HG03025 (cell line): ENCODE results near the gene XRCC3.

Experiments
- ATAC-seq: cut with Tn5 transposase; IDR thresholded peaks from one replicate; pipeline ENCODE4 v1.9.1; 2021; ENCODE audit warnings: mild to moderate bottlenecking, moderate library complexity; ENCODE audit not compliant: unreplicated experiment, low FRiP score

XRCC3 gene

DNA sequence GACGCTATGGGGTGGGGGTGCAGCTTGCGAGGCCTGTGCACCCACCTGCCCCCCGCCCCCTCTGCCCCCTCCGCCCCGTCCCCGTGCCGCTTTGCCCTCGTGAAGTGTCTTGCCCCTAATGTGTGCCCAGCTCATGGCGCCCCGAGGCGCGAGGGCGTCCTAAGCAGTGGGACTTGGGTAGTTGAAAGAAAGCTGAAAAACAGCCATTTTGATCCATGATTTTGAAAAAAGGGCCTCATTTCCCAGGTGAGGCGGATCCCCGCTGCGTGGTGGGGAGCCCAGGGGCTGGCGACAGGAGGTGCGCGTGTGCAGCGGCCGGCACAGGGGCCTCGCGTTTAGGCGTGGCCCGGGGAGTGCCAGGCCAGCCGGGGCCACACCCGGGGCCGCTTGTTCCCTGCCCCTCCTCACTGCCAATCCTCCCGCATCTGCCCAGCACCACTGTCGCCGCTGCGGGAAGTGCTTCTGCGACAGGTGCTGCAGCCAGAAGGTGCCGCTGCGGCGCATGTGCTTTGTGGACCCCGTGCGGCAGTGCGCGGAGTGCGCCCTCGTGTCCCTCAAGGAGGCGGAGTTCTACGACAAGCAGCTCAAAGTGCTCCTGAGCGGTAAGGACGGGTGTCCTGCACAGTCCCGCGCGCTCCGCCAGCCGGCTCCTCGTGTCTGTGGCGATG, 12.2 kb upstream of the XRCC3 start:
- ATAC-seq = no peak

DNA sequence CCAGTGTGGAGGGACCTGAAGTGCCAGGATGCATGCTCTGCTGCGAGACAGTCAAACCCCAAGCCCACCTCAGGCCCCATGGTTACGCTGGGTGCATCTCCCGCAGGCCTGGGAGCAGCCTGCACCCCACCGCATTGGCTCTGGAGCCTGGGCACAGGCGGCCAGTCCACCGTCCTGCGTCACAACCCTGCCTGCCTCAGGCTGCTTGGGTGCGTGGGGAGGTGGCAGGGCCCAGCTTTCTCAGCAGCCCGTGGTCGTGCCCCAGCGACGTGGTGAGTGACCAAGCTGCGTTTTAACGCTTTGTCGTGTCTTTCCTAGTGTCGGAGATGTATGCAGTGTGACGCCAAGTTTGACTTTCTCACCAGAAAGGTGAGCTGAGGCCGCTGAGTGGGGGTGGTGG, 11.2 kb upstream of the XRCC3 start:
- ATAC-seq = no peak

DNA sequence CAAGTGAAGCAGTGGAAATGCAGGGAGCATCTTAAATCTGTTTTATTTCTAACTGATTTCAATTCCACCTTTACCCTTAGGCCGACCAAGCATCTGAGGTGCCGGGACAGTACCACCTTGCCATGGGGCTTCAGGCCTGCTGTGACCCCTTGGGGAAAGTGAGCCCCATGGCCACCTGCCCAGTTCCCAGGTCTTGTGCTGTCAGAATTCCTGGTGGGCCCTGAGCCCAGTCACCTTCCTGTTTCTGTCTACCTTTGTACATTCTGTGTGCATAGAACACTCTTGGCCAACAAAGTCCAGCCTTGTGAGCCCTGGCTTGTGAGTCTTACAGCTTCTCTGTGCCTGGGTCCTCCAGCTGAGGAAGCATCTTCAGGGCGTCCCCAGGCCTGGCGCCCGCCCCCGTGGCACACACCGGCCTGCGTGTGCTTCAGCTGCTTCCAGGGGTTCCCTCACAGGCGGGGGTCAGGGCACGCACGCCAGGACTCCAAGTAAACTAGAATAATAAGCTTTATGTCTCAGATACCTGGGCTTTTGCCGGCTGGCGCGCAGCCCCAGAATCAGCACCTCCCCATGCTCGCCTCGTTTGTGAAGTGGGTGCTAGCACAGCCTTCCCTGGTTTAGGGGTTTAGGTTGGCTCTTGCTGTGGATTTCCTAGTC, 10.6 kb upstream of the XRCC3 start:
- ATAC-seq = no peak

DNA sequence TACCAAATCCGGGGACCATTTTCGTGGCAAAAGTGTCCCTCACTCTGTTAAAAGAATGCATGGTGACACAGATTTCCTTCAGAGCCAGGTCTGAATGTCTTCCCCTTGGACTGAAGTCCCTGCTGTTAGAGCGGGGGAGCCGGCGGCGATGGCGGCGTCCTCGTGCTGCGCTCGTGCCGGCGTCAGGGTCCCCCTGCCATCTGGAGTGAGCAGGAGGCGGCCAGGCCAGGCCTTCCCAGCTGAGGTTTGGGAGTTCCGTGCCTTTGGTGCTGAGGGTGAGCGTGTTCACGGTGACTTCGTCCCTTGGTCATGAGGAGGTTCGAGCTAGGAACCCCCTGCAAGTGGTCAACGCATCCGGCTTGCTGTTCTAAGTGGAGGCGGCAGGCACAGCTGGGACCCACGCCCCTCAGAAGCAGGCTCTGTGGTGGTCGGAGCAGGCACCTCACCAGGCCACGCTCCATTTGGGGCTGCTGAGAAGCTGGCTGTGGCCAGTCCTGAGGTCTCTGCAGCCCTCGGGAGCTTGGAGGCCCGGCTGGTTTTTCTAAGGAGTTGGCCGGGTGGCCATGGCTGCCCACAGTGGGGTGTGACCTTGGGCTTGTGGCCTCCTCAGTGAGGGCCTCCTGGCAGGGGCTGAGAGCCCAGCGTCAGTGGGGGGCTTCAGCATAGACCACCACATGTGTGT, 9.9 kb upstream of the XRCC3 start:
- ATAC-seq = no peak

DNA sequence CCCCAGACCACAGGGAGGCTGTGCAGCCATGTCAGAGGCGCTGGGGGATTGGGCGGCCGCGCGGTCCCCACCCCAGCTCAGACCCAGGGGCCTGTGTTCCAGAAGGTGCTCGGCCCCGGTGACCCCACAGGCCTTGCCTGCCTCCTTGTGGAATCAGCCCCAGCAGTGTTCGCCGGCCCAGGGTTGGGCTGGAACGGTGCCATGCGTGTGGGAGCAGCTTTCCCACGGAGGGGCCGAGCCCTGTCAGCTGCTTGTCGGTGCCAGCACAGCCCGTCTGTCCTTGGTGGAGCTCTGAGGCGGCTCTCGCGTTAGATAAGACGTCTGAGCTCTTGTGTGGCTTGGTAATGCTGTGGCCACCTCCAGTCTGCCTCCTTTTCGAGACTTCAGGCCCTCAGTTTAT, 8.9 kb upstream of the XRCC3 start:
- ATAC-seq = no peak

DNA sequence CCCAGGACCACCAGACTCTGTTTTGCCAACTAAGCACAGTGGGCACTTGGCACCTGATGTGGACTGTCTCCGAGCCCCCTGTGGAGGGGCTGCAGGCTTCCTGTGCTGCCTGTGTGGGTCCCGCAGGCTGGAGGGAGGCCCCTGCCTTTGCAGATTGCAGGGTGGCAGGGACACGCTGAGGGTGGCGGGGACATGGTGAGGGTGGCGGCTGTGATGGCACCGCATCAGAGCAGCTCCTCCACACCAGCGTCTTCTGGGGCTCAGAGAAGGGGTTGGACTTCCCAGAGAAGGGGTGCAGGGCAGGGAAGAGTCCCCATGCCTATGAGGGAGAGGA, 8.5 kb upstream of the XRCC3 start:
- no peak for ATAC-seq

DNA sequence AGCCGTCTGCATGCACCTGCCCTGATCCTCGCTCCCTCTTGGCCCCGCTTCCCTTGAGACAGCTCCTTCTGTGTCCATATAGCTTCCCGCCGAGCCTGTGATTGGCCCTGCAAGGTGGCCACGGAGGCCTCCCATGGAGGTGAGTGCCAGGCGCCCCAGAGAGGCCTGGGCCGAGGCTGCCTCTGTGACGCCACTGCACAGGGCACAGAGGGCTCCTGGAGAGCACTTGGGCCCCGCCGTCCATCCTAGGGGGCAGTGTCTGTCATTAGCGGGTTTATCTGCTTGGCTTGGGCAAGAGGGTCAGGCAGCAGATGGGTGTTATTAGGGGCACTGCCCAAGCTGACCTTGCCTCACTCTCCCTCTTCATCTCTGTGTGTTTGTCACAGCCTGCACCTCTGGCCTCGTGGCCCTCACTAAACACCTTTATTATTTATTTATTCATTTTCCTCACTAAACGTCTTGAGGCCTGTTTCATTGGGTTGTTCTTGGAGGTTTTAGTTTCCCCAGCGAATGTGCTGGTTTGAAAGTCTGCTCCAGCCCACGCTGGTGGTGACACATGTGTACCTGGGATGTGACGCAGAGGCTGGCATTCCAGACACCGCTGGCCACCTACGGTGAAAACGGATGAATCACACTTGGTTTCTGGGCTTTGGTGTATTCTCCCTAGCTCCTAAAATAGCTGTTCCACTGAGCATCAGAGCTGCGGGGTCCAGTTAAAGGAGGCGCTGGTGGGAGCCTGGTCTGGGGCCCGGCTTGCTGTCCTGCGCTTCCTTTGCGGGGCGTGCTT, 6.3 kb upstream of the XRCC3 start:
- ATAC-seq = no peak

DNA sequence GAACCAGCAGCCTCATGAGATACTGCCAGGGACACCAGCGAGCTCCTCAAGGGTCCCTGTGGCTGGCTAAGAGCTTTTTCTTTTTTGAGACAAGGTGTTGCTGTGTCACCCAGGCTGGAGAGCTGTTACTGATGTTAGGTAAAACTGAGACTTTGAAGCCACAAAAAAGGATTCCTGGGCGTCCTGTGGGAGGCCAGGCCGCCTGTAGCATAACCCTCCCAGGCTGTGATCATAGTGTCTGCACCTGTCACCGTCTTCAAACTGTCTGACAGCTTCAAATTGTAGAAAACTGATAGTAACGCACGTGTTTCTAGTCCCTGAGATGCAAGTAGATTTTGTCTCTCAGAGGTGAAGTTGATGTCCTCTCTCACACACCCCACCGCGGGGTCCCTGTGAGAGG, 4.5 kb upstream of the XRCC3 start:
- no peak for ATAC-seq

DNA sequence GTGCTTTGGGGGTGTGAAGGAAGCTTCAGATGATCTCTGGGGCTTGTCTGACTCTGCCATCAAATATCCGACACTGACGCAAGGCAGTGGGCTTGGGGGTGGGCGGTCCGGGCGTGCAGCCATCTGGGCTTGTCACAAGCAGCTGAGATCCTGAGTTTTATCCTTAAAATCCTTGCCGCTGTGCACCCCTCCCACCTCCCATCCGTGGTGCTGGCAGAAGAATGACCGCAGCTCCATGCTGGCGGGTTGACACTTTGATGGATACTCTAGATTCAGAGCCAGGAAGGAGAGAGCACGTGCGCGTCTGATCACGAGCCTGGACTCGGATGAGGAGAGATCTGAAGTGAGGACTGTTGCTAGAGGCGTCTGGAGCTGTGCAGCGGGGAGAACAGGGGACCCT, 3.3 kb upstream of the XRCC3 start:
- no peak for ATAC-seq

DNA sequence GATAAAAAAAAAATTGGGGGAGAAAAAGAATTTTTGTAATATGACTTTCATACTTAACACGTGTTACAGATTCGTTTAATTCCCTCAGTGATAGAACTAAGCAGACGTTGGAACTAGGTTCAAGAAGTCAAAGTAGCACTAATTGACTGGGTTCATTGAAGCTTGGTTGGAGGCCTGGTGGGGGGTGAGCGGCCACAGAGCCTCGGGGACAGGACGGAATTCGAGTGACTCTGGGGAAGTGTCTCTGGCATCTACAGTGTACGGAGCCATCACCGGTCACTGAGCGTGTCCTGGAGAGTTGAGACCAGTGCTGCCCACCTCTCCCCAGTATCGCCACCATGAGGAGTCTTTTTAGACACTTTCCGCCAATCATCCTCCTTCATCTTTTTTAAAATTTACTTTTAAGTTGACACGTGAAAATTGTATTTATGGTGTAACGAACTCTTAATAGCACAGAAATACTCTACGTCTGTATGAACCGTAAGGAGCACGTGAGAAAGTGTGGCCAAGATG, 1.7 kb upstream of the XRCC3 start:
- ATAC-seq = no peak

DNA sequence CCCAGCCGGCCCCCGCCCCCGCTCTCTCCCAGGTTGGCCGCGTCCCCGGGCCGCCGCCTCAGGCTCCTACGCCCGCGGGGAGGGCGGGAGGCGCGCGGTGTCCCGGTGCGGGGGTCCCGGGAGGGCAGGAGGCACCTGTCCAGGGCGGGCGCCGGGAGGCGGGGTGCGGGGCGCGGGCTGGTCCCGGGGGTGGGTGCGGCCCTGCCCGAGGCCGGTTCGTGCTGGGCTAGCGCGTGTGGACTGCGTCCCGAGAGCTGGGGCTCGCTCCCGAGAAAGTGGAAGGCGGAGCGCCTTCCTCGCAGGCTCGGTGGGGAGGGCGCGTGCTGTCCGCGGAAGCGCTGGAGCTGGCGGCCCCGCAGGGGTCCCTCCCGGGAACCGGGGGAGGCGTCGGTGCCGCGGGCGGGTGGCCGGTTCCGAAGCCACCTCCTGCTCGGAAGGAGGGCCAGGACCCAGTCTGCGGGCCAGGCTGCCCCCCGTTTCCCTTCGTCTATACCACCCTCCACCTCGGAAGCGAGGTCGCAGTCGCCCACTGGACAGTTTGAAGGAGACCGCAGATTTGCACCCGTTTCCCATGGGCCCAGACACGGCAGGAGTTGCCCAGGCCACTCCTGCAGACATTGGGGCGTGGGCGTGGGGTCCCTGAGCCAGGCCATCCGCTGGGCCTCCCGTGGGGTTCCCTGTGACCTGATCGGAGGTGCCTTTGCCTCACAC, 995 bp upstream of the XRCC3 start:
- peak; percentile 4 for ATAC-seq

DNA sequence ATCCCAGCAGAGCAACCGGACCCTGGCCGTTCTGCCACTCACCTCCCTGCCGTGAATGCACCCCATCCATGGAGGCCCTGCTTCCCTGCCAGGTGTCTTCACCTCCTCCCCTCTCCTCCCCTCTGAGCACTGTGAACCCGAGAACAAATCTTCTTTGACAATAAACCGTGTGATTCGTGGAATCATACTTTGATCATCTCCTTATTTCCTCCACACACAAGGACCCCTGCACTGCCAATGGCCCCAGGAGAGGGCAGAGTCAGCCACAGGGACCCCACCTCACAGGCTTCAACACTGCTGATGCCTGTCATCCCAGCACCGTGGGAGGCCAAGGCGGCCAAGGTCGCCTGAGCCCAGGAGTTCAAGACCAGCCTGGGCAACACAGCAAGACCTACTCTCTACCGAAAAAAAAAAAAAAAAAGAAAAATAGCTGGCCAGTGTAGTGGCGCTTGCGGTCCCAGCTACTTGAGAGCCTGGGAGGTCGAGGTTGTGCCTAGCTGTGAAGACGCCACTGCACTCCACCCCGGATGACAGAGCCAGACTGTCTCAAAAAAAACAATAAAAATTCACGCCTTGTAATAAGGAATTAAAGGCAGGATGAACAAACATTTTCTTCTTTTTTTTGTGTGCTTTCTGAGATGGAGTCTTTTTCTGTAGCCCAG, 1.1 kb downstream of the XRCC3 start:
- ATAC-seq = no peak

DNA sequence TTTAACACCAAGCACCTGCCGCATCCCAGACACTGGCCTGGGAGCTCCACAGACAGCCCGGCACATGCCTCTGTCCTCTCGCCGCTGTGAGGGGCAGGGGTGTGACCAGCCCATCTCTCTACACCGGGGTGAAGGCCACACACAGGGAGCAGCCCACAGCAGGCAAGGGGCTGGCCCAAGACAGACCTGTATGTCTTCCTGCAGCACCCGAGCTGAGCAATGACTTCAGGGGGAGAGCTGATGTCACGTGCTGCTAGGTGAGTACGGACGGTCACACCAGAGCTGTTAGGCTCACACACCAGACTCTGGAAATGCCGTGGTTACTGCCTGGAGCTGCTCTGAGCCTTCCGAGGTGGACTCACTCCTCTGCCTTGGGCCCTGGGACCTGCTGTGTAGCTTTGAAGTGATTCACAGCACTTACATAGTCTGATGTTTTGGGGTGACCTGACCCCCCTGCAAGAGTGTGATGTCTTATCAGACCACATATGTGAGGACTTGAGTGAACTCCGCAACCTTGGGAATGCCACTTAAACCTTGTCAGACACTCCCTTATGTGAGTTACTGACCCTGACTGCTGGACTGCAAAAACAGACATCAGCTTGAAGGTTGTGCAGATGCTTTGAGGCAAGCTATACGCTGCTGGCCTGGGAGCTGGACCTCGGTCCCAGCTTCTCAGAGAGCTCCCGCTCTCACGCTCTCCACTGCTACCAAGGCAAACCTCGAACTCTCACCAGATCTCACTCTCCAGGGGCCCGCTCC, 1.8 kb downstream of the XRCC3 start:
- ATAC-seq = no peak

DNA sequence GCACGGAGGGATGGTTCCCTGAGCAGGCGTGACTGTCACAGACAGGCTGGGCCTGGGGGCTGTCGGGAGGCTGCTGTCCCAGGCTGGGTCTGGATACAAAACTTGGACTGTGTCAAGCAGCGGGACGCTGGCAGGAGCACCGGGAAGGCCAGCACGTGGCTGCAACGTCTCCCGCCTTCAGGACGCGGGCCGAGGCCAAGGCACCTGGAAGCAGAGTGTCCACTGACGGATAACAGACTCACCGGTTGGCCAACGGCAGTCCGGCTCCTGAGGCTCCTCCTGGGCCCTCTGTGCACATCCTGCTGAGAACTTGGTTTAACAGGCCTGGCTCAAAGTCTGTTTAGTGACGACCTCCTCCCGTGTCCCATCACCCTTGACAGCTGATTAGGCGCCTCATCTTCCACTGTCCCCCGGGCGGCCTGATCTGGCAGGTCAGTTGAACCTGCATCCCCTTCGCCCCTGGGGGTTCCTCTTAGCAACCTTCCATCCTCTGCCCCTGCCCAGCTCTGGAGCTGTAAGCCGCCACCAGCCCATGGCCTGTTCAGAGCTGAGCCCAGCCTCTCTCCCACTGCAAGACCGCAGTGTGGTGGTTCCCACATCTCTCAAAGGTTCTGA, 2.5 kb downstream of the XRCC3 start:
- ATAC-seq = no peak

DNA sequence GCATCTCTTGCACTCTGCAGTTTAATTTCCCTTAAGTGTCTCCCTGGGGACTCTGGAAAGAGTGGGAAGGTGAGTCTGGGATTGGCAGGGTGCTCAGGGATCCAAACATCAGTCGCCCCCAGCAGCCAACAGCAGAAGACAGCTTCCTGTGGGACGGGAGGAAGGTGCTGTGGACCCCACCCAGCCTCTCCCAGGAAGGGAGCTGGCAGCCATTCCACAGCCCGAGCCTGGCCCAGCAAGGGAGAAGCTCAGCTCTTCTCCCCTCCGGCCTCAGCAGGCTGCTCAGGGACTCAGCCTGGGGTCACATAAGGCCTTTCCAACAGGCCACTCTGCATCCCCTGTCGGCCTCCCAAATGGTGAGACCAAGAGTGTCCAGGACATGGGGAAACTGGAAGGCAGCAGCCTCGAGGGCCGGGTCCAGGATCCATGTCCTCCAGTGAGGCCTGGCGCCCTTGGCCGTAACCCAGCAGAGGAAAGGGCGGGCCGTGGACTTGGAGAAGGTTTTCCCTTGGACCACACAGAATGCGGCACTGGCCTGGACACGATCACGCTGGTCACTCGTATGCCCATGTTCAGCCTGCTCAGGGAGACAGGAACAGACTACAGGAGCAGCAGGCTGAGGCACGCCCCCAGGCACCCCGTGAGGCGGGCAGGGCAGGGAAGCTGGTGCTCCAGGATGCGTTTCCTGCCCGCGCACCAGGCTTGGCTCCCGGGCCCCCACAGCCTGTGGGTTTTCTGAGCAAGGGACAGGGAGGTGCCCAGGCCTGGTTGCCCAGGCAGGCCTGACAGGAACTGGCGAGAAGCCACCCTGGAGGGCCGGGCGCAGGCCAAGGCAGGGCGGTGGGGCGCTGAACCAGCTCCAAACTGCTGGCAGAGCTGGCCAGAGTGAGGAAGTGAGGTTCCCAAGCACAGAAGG, 3.5 kb downstream of the XRCC3 start:
- ATAC-seq = no peak

DNA sequence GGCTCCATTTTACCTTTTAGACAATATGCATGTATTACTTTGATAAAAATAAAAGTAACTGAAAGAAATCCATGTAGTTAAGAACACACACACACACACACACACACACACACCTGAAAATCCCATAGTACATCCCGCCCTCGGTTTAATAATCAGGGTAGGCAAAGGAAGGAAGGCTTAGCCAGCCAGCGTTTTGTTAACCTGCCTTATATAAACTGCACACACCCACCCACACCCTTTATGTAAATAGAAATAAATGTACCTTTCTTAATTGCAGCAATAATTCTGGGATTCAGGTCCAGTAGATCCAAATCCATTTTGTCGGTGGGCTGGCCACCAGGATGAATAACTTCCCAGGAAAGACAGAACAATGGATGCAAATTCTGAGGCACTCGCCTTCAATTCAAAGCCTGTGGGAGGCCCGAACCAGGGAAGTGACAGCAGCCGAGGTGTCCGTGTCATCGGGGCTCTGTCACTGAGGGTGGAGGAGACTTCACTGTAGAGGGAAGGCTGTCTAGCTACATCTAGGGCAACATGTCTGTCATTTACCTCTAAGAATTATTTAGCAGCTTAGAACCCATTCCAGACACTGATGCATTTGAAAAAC, 4.4 kb downstream of the XRCC3 start:
- no peak for ATAC-seq

DNA sequence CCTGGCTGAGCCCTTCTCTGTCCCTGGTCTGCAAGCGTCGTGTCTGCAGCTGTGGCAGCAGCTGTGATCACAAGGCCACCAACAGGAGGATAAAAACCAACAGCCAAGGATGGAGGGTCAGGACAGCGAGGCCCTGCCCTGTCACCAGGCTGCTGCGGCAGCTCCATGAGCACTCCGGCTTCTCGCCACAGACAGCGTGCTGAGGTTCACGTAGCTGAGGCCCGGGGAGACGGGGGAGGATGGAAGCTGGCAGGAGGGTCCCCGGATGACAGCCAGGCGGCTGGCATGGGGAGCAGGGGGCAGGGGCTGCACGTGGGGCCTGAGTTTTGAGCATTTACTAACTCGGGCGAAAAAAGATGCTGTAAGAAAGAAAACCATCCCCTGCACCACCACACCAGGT, 5.4 kb downstream of the XRCC3 start:
- no peak for ATAC-seq
